ENCODE data around the gene PPBP. TPM values are rescaled to one million over a fixed set of nuclear protein-coding genes. Genes with fewer than 3 reads are reported as not detected.
"Not testable (repeated sequence)": the region's sequence is repeated elsewhere in the genome, so short reads cannot be mapped to it uniquely, and the experiment has no call there.

Gene PPBP
- total and polyA plus RNA-seq, 9 of the 15 experiments (the other 6 are each of a cell fraction or from before 2014, with no cell fraction given) = 0.17 to 0.55 (median 0.29) TPM; not detected in 4

- no peak for TF ChIP-seq ZNF407 (IDR thresholded peaks at IDR 0.05; ENCODE audit: low read depth)
- no peak for TF ChIP-seq STAT5B (CRISPR knock-in tag; IDR thresholded peaks at IDR 0.05)
- no peak for TF ChIP-seq CREM (IDR thresholded peaks at IDR 0.05; ENCODE audit: low read depth)
- TF ChIP-seq ATF2 (CRISPR knock-in tag; IDR thresholded peaks at IDR 0.05) = no peak
- TF ChIP-seq HDAC8 (tag; IDR thresholded peaks at IDR 0.05) = no peak
- TF ChIP-seq GATAD2B (IDR thresholded peaks at IDR 0.05; ENCODE audit: borderline replicate concordance) = no peak
- no peak for TF ChIP-seq TAF9B (IDR thresholded peaks at IDR 0.05; ENCODE audit: partially characterized antibody)
- no peak for TF ChIP-seq MAX (CRISPR knock-in tag; IDR thresholded peaks at IDR 0.05)
Observed at GRCh38 chr4:73984736-73985527, 3.1 kb downstream of the PPBP start (continued).

- WGBS (ENCODE audit: insufficient coverage, low coverage, missing lambda C conversion rate) = 55% methylated on average over 7 of the region's 7 CpGs
- in situ Hi-C loops (cut with MboI); H2AFZ ChIP-seq (ENCODE audit: low read depth, low read length); H3K9ac ChIP-seq (ENCODE audit: insufficient read depth in 1 of 2, low read depth in 2 of 2, low read length in 2 of 2); H3K9me1 ChIP-seq (ENCODE audit: control insufficient read depth, insufficient read depth, low read length); CTCF ChIA-PET (ENCODE audit: low intra/inter-chr PET ratio); BruUV-seq (replicated peaks); H3K4me1 ChIP-seq (replicated peaks in 1 of 2; ENCODE audit: control insufficient read depth in 2 of 2, insufficient read depth in 2 of 2, low read length in 2 of 2); H3K4me2 ChIP-seq (ENCODE audit: insufficient read depth, low read length); H3K4me3 ChIP-seq; DNase-seq (ENCODE audit: extremely low read depth in 1 of 4, low spot score in 3 of 4); H3K27me3 ChIP-seq (ENCODE audit: control insufficient read depth in 2 of 2, insufficient read depth in 2 of 2, low read length in 2 of 2); H3K27ac ChIP-seq (ENCODE audit: extremely low read depth, low read depth, low read length); H4K20me1 ChIP-seq (replicated peaks; ENCODE audit: control insufficient read depth, insufficient read depth, low read length); FAIRE-seq; POLR2A ChIA-PET; H3K9me3 ChIP-seq (replicated peaks; ENCODE audit: control insufficient read depth, insufficient read depth, low read depth, low read length); H3K36me3 ChIP-seq (ENCODE audit: control insufficient read depth, insufficient read depth, low read length); intact Hi-C loops (cut with micrococcal nuclease); H3K79me2 ChIP-seq (ENCODE audit: control insufficient read depth, insufficient read depth, low read length); ATAC-seq: not testable (repeated sequence)
Observed at GRCh38 chr4:73981175-73981574, 6.8 kb downstream of the PPBP start.

All from K562 (cell line).